Left lung (tissue), 10 donors: ENCODE measurements around the gene KCNAB3. TPM values are rescaled to one million over a fixed set of nuclear protein-coding genes. Genes with fewer than 3 reads are reported as not detected.
"Not testable (repeated sequence)": the region's sequence is repeated elsewhere in the genome, so short reads cannot be mapped to it uniquely, and the experiment has no call there.

Source experiments
- ATAC-seq: fragments of 200-7000 bp; cut with Tn5 transposase; one replicate; pipeline ENCODE4 v1.9.1; 2020; ENCODE audit warnings: moderate library complexity
- DNase-seq, 4 donors: peaks; one replicate each; pipeline ENCODE4 v3.0.0-alpha.2; 2013 to 2020
- H3K27ac ChIP-seq, 2 donors: fragments of 200-600 bp; sonication (generic) in 1 of 2; one replicate each; pipeline versions ENCODE4 v1.5.0 to v1.8.0; 2020 to 2021
- H3K27me3 ChIP-seq, 2 donors: fragments of 200-600 bp; sonication (generic) in 1 of 2; one replicate each; pipeline versions ENCODE4 v1.5.0 to v1.8.0; 2020 to 2021
- H3K36me3 ChIP-seq, 2 donors: fragments of 200-600 bp; sonication (generic) in 1 of 2; one replicate each; pipeline versions ENCODE4 v1.5.0 to v1.8.0; 2020 to 2021
- H3K4me1 ChIP-seq, 2 donors: fragments of 200-600 bp; one replicate each; pipeline ENCODE4 v1.8.0; 2021
- H3K4me3 ChIP-seq, 2 donors: fragments of 200-600 bp; sonication (generic) in 1 of 2; one replicate each; pipeline versions ENCODE4 v1.5.0 to v1.8.0; 2020 to 2021; ENCODE audit warnings: mild to moderate bottlenecking in 1 of 2
- H3K9me3 ChIP-seq, 2 donors: fragments of 200-600 bp; sonication (generic) in 1 of 2; one replicate each; pipeline versions ENCODE4 v1.5.0 to v1.8.0; 2020 to 2021
- CTCF ChIP-seq, 2 donors: fragments of 200-600 bp; sonication (generic) in 1 of 2; IDR thresholded peaks; one replicate each; pipeline versions ENCODE4 v1.5.0 to v1.8.0; 2021; ENCODE audit warnings: antibody characterized with exemption in 2 of 2
- intact Hi-C, 2 donors: fragments of 100-400 bp; cut with DNase I; formaldehyde crosslinking; loops; one replicate each; pipeline versions ENCODE4 v1.11.2 to v1.14.2; 2022
- polyA plus RNA-seq, 6 donors: library from polyadenylated mRNA; unstranded; fragments of 120-200 nt; gene quantifications; one replicate each; pipeline ENCODE4 v1.2.1, GENCODE V29; 2013; ENCODE audit not compliant: insufficient read length in 6 of 6
- total RNA-seq, 2 donors: library from RNA; stranded (reverse); fragmentation: NEBNext Ultra II Directional; extraction: Animal tissue kit (Norgen Biotek cat#: 25700); gene quantifications; one replicate each; pipeline ENCODE4 v1.2.1, GENCODE V29; 2021
- donor health status: DM: no; HTN: yes; CAD: no.
- donor health status: DM: no; HTN: no; CAD: no.

The KCNAB3 gene
- total and polyA plus RNA-seq, 8 donors: 2.5 to 12.7 (median 11.1) TPM

- Histone ChIP-seq H3K4me3 (no peak overlapping the region), H3K27ac (peak overlapping the region; percentile 70 to 72), H3K27me3 (peaks cover 0 to 11% of the 10 kb centered on the region in 2 donors), H3K4me1 (peaks cover 2 to 21% of the 10 kb centered on the region in 2 donors), H3K36me3 (no peaks in the 10 kb centered on the region), H3K9me3 (no peaks in the 10 kb centered on the region)
- intact Hi-C loops: no loop called here
- TF ChIP-seq CTCF (IDR thresholded peaks at IDR 0.05): no peak
- ATAC-seq (peak; percentile 77), DNase-seq (peak in 1 of 4 donors; percentile 62)
Measured at GRCh38 chr17:7959503-7960253, 30.0 kb upstream of the KCNAB3 start.

- TF ChIP-seq CTCF (IDR thresholded peaks at IDR 0.05): no peak
- DNase-seq (peak in 2 of 4 donors; percentile 59 to 68), ATAC-seq (peak; percentile 66)
- Histone ChIP-seq H3K4me3 (no peak overlapping the region), H3K9me3 (no peaks in the 10 kb centered on the region), H3K27ac (peak overlapping the region; percentile 29 to 64), H3K4me1 (peaks cover 2 to 21% of the 10 kb centered on the region in 2 donors), H3K27me3 (peaks cover 0 to 11% of the 10 kb centered on the region in 2 donors), H3K36me3 (no peaks in the 10 kb centered on the region)
- intact Hi-C loops: no loop called here
Measured at GRCh38 chr17:7956228-7956965, 26.7 kb upstream of the KCNAB3 start.

GRCh38 chr17:7955414-7956227 is 26.0 kb upstream of the KCNAB3 start:
- TF ChIP-seq CTCF (IDR thresholded peaks at IDR 0.05): no peak
- no peaks in the 10 kb centered on the region for H3K36me3 ChIP-seq
- peaks cover 0 to 4% of the 10 kb centered on the region in 2 donors for H3K27me3 ChIP-seq
- no peak for DNase-seq
- intact Hi-C loops: no loop called here
- no peaks in the 10 kb centered on the region for H3K9me3 ChIP-seq
- H3K4me1 ChIP-seq: peaks cover 2 to 19% of the 10 kb centered on the region in 2 donors
- no peak overlapping the region for H3K4me3 ChIP-seq
- peak overlapping the region; percentile 29 to 64 for H3K27ac ChIP-seq
- peak; percentile 30 for ATAC-seq

- DNase-seq, ATAC-seq, H3K27me3 ChIP-seq, intact Hi-C loops, H3K4me1 ChIP-seq, H3K27ac ChIP-seq, H3K9me3 ChIP-seq: not testable (repeated sequence)
- H3K4me3 ChIP-seq: peak overlapping the region in 1 of 2 donors; percentile 13
- peaks cover 0 to 21% of the 10 kb centered on the region in 2 donors for H3K36me3 ChIP-seq
Measured at GRCh38 chr17:7953266-7953665, 23.6 kb upstream of the KCNAB3 start.

GRCh38 chr17:7951143-7951792 is 21.6 kb upstream of the KCNAB3 start:
- intact Hi-C loops: no loop called here
- ATAC-seq (peak; percentile 59), DNase-seq (no peak)
- Histone ChIP-seq H3K36me3 (peaks cover 0 to 40% of the 10 kb centered on the region in 2 donors), H3K27me3 (no peaks in the 10 kb centered on the region), H3K9me3 (no peaks in the 10 kb centered on the region), H3K4me1 (peaks cover 0 to 4% of the 10 kb centered on the region in 2 donors), H3K27ac (peak overlapping the region; percentile 45 to 58), H3K4me3 (no peak overlapping the region)
- no peak for TF ChIP-seq CTCF (IDR thresholded peaks at IDR 0.05)
